ENCODE measurements around the gene CEP104. TPM values are rescaled to one million over a fixed set of nuclear protein-coding genes. Genes with fewer than 3 reads are reported as not detected.

CEP104 gene
- polyA plus RNA-seq, 2 of the 4 experiments (the other 2 are of a cell fraction), result 14.5 to 28.8 TPM

DNA sequence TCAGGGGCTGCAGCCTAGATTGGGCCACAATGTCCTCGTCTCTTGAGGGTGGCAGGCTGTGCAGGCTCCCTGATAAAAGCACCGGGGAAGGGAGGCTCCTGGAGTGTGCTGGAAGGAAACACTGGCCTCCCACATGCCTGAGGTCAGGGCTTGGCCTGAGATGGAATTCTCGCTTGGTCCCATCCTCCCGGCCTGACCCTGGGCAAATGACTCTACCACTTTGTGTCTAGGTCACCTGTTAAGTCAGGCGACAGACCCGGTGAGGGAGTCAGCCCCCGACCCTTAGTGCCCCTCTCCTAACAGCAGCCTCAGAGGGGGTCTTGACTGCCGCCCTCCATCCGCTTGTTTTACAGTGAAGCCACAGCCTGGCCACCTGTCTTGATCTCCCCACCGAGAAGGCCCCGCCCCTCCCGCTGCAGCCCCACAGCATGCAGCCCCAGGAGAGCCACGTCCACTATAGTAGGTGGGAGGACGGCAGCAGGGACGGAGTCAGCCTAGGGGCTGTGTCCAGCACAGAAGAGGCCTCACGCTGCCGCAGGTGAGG is 82.0 kb downstream of the CEP104 start (continued):
- TF ChIP-seq HOXB5 (CRISPR knock-in tag; IDR thresholded peaks at IDR 0.05), result no peak

DNA sequence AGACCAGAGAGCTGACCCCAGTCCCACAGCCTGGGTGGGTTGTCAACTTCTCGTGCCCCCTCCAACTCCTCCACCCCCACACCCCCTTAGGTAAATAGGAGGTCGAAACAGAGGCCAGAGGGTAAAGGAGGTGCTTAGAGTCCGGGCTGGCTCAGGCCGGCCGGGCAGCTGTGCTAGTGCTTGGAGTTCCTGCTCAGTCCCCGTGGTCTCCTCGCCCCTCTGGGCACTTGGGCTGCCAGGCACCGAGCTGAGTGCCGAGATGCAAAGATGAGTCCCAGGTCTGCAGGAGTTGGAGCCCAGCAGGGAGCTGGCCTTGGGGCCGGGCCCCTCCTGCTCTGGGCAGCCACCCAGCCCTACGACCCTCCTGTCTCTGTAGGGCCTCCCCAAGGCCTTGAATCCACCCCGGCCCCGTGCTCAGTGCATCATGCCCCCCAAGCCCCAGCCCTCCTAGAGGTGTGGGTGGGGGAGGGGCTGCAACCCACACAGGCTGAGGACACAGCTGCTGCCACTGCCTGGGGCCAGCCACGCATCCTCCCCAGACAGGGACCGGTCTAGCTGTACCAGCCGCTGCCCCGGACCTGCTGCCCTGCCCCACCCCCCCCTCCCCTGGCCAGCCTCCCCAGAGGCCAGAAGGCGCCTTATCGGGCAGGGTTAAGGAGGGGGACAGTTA is 82.6 kb downstream of the CEP104 start:
- no peak for DNase-seq (ENCODE audit: low read depth in 1 of 2, low spot score in 1 of 2)
- H3K4me1 ChIP-seq, result peaks cover 17% of the 10 kb centered on the region
- POLR2A ChIA-PET, result no interaction called here
- TF ChIP-seq POLR2AphosphoS2 (conservative IDR thresholded peaks at IDR 0.05; ENCODE audit: low read length) (no peak), NFE2L2 (conservative IDR thresholded peaks at IDR 0.05; ENCODE audit: low read length) (no peak), RCOR1 (IDR thresholded peaks at IDR 0.05; ENCODE audit: low read depth, low read length) (no peak), HDAC2 (IDR thresholded peaks at IDR 0.05) (no peak), HOXB13 (CRISPR knock-in tag; IDR thresholded peaks at IDR 0.05; ENCODE audit: low read depth) (no peak), ZC3H11A (IDR thresholded peaks at IDR 0.05) (no peak), SREBF2 (IDR thresholded peaks at IDR 0.05) (no peak), RFX5 (IDR thresholded peaks at IDR 0.05) (no peak), EP300 (IDR thresholded peaks at IDR 0.05) (no peak)
- TF ChIP-seq, protein P1, sequence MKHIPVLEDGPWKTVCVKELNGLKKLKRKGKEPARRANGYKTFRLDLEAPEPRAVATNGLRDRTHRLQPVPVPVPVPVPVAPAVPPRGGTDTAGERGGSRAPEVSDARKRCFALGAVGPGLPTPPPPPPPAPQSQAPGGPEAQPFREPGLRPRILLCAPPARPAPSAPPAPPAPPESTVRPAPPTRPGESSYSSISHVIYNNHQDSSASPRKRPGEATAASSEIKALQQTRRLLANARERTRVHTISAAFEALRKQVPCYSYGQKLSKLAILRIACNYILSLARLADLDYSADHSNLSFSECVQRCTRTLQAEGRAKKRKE (CRISPR knock-in tag; IDR thresholded peaks at IDR 0.05; ENCODE audit: low read depth), result no peak
- TF ChIP-seq, protein P2, sequence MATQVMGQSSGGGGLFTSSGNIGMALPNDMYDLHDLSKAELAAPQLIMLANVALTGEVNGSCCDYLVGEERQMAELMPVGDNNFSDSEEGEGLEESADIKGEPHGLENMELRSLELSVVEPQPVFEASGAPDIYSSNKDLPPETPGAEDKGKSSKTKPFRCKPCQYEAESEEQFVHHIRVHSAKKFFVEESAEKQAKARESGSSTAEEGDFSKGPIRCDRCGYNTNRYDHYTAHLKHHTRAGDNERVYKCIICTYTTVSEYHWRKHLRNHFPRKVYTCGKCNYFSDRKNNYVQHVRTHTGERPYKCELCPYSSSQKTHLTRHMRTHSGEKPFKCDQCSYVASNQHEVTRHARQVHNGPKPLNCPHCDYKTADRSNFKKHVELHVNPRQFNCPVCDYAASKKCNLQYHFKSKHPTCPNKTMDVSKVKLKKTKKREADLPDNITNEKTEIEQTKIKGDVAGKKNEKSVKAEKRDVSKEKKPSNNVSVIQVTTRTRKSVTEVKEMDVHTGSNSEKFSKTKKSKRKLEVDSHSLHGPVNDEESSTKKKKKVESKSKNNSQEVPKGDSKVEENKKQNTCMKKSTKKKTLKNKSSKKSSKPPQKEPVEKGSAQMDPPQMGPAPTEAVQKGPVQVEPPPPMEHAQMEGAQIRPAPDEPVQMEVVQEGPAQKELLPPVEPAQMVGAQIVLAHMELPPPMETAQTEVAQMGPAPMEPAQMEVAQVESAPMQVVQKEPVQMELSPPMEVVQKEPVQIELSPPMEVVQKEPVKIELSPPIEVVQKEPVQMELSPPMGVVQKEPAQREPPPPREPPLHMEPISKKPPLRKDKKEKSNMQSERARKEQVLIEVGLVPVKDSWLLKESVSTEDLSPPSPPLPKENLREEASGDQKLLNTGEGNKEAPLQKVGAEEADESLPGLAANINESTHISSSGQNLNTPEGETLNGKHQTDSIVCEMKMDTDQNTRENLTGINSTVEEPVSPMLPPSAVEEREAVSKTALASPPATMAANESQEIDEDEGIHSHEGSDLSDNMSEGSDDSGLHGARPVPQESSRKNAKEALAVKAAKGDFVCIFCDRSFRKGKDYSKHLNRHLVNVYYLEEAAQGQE (IDR thresholded peaks at IDR 0.05), result no peak
- CTCF ChIA-PET, result interaction anchor here (1.0 to 1.2 kb wide), 2 partner anchors 9 to 18 kb away, joined by 3 to 4 read pairs; no protein-coding TSS in a partner anchor
- no peak overlapping the region for H3K4me2 ChIP-seq
- no peak overlapping the region for H3K27ac ChIP-seq
- ATAC-seq, result no peak
- WGBS (ENCODE audit: missing lambda C conversion rate), result 81% methylated on average over 11 of the region's 19 CpGs
- H3K4me3 ChIP-seq, result no peak overlapping the region
- no peaks in the 10 kb centered on the region for H3K9me3 ChIP-seq
- FAIRE-seq, result no peak

DNA sequence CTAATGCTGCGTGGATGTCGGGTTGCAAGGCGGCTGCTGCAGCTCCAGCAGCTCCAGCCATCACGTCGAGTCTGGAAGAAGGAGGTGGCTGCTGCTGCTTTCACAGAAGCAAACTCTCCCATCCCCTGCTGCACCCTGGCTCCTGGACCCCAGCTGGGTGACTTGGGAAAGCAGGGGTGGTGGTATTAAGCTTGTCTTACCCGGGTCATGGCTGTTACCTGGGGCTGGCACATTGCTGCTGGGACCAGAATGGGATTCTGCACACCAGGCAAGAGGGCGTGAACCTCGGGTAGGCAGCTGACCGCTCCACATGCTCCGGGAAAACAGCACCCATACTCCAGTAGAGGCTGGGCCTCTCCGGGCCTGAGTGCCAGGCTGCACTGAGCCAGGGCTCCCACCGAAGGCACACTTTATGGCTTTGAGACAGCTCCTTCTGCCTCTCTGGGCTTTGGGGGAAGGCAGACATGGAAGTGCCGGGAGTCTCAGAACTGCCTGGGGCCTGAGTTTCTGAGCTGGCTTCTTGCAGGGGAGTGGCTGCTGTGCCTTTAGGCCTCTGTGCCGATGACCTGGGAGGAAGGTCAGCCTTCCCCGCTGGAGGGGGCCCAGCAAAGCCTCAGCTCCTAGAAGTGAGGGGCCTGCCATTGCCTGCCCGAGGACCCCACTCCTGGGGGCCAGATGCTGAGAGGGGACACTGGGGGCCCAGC is 83.3 kb downstream of the CEP104 start:
- ATAC-seq, result no peak; a peak in 1 of 6 replicates
- H3K9me3 ChIP-seq, result no peaks in the 10 kb centered on the region
- 81% methylated on average over 7 of the region's 16 CpGs for WGBS (ENCODE audit: missing lambda C conversion rate)
- CTCF ChIA-PET, result interaction anchor here (1.0 to 1.2 kb wide), 2 partner anchors 10 to 18 kb away, joined by 3 to 4 read pairs; no protein-coding TSS in a partner anchor
- POLR2A ChIA-PET, result no interaction called here
- H3K4me1 ChIP-seq, result peaks cover 17% of the 10 kb centered on the region
- no peak overlapping the region for H3K4me3 ChIP-seq
- no peak overlapping the region for H3K27ac ChIP-seq
- peak overlapping the region; percentile 91; the same call in 2 of the 3 replicates for H3K4me2 ChIP-seq
- no peak for TF ChIP-seq CHD2 (IDR thresholded peaks at IDR 0.05; ENCODE audit: low read length, partially characterized antibody)
- no peak for TF ChIP-seq JUN (IDR thresholded peaks at IDR 0.05)
- no peak for DNase-seq (ENCODE audit: low read depth in 1 of 2, low spot score in 1 of 2)
- no peak for FAIRE-seq
